Coronary artery (tissue), 2 donors: ENCODE data around the gene FAM20A.

Experiments
- DNase-seq: peaks from one replicate; pipeline ENCODE4 v3.0.0-alpha.2; 2017; ENCODE audit warnings: low spot score
- H3K27ac ChIP-seq, 2 donors: fragments of 200-600 bp; sonication (generic); one replicate each; pipeline ENCODE4 v1.5.1; 2016 to 2019
- H3K4me3 ChIP-seq: fragments of 200-600 bp; sonication (generic); 2 replicates; pipeline ENCODE4 v1.5.1; 2016; ENCODE audit warnings: mild to moderate bottlenecking, moderate library complexity
- CTCF ChIP-seq: fragments of 200-600 bp; sonication (generic); IDR thresholded peaks from one replicate; pipeline ENCODE4 v1.5.1; 2019; ENCODE audit warnings: antibody characterized with exemption

Gene FAM20A

GRCh38 chr17:68576137-68576536, 25.0 kb downstream of the FAM20A start:
- no peak for TF ChIP-seq CTCF
- DNase-seq: no peak
- Histone ChIP-seq H3K4me3 (no peak overlapping the region), H3K27ac (peak overlapping the region in 1 of 2 donors; percentile 51)

- no peak for TF ChIP-seq CTCF
- H3K27ac ChIP-seq: no peak overlapping the region
- no peak for DNase-seq
- no peak overlapping the region for H3K4me3 ChIP-seq
These were observed 27.8 kb downstream of the FAM20A start for GRCh38 chr17:68573338-68573737.

- Histone ChIP-seq H3K4me3 (no peak overlapping the region), H3K27ac (no peak overlapping the region)
- TF ChIP-seq CTCF: no peak
- DNase-seq: no peak
These were observed 28.9 kb downstream of the FAM20A start for GRCh38 chr17:68572138-68572842.

- no peak for TF ChIP-seq CTCF
- Histone ChIP-seq H3K27ac (no peak overlapping the region), H3K4me3 (no peak overlapping the region)
- no peak for DNase-seq
These were observed 30.6 kb downstream of the FAM20A start for GRCh38 chr17:68570526-68570925.

GRCh38 chr17:68569346-68569745, 31.8 kb downstream of the FAM20A start:
- DNase-seq: no peak

GRCh38 chr17:68568581-68568980, 32.6 kb downstream of the FAM20A start:
- Histone ChIP-seq H3K4me3 (no peak overlapping the region), H3K27ac (no peak overlapping the region)
- TF ChIP-seq CTCF: no peak
- no peak for DNase-seq

More at GRCh38 chr17:68569346-68569745, 31.8 kb downstream of the FAM20A start:
- Histone ChIP-seq H3K27ac (no peak overlapping the region), H3K4me3 (no peak overlapping the region)
- no peak for TF ChIP-seq CTCF

- DNase-seq: no peak
- H3K4me3 ChIP-seq: no peak overlapping the region
- TF ChIP-seq CTCF: no peak
- H3K27ac ChIP-seq: no peak overlapping the region
These were observed 33.6 kb downstream of the FAM20A start for GRCh38 chr17:68567581-68567980.
